GM12874 (cell line): ENCODE data around the gene ATP8B3.
A peak's percentile ranks its signal among the peaks of the same experiment; 100 is the strongest.

Experiments
- CTCF ChIP-seq: IDR thresholded peaks from 2 replicates; pipeline ENCODE4 v1.5.1; 2011; ENCODE audit warnings: low read depth, mild to moderate bottlenecking, control low read depth, low read length, moderate library complexity; ENCODE audit not compliant: insufficient read depth

Gene ATP8B3

GRCh38 chr19:1774989-1775772 is 36.9 kb downstream of the ATP8B3 start:
- TF ChIP-seq CTCF: peak; percentile 46; the same call in 1 of the 2 replicates

GRCh38 chr19:1773184-1773583 is 38.9 kb downstream of the ATP8B3 start:
- no peak for TF ChIP-seq CTCF

- TF ChIP-seq CTCF: no peak
These were observed 41.1 kb downstream of the ATP8B3 start for GRCh38 chr19:1770866-1771576.

- TF ChIP-seq CTCF: no peak
These were observed 42.5 kb downstream of the ATP8B3 start for GRCh38 chr19:1769645-1769985.

GRCh38 chr19:1768918-1769644 is 43.0 kb downstream of the ATP8B3 start:
- TF ChIP-seq CTCF: no peak

GRCh38 chr19:1768248-1768647 is 43.8 kb downstream of the ATP8B3 start:
- TF ChIP-seq CTCF: peak; percentile 25; the same call in 1 of the 2 replicates

- peak; percentile 97 for TF ChIP-seq CTCF
These were observed 44.6 kb downstream of the ATP8B3 start for GRCh38 chr19:1767464-1767933.
